Activated B cell treated with CpG ODN at 0.5 μM for 24 hours (primary cell): Measurements from ENCODE around the gene PCSK5. TPM values are rescaled to one million over a fixed set of nuclear protein-coding genes. Genes with fewer than 3 reads are reported as not detected.

Source experiments
- ATAC-seq: fragments of 200-7000 bp; cut with Tn5 transposase; one replicate; pipeline ENCODE4 v1.10.0; 2021; ENCODE audit warnings: low read depth, mild to moderate bottlenecking, moderate library complexity
- CTCF ChIA-PET: fragments of 350-600 bp; sonication (Branson Sonifier 250); formaldehyde crosslinking; loops from one replicate; lab custom pipeline; 2021; ENCODE audit warnings: antibody characterized with exemption; lab: Charles Lee
- POLR2A ChIA-PET: fragments of 350-600 bp; sonication (Branson Sonifier 250); formaldehyde crosslinking; loops from one replicate; lab custom pipeline; 2021; ENCODE audit warnings: antibody characterized with exemption; lab: Charles Lee
- DNase-seq: peaks from one replicate; pipeline ENCODE4 v3.0.0; 2022
- H3K27ac Mint-ChIP-seq: one replicate; pipeline ENCODE4 v1.8.0; 2020; ENCODE audit warnings: mixed read lengths
- H3K27me3 Mint-ChIP-seq: one replicate; pipeline ENCODE4 v1.8.0; 2021; ENCODE audit warnings: mixed read lengths
- H3K36me3 Mint-ChIP-seq: one replicate; pipeline ENCODE4 v1.8.0; 2021; ENCODE audit warnings: low read depth, mixed read lengths
- H3K4me1 Mint-ChIP-seq: one replicate; pipeline ENCODE4 v1.8.0; 2021; ENCODE audit warnings: mixed read lengths
- H3K4me3 Mint-ChIP-seq: one replicate; pipeline ENCODE4 v1.8.0; 2020; ENCODE audit warnings: mild to moderate bottlenecking, mixed read lengths
- H3K9me3 Mint-ChIP-seq: one replicate; pipeline ENCODE4 v1.8.0; 2020; ENCODE audit warnings: mixed read lengths
- CTCF ChIP-seq: fragments of 200-600 bp; IDR thresholded peaks from one replicate; pipeline ENCODE4 v1.8.0; 2022; ENCODE audit warnings: antibody characterized with exemption, mild to moderate bottlenecking
- intact Hi-C: fragments of 100-400 bp; cut with micrococcal nuclease; formaldehyde crosslinking; loops from one replicate; pipeline ENCODE4 v1.15.1; 2024
- total RNA-seq: library from RNA; stranded (reverse); gene quantifications from 2 replicates; pipeline ENCODE4 v1.2.3, GENCODE V29; 2022

PCSK5 gene
- total RNA-seq, 1 donor from 2014 or later: not detected

GRCh38 chr9:76352026-76352620 lies 461.6 kb downstream of the PCSK5 start:
- no peaks in the 10 kb centered on the region for H3K9me3 Mint-ChIP-seq
- intact Hi-C loops: no loop called here
- no peak overlapping the region for H3K4me3 Mint-ChIP-seq
- H3K27ac Mint-ChIP-seq: no peak overlapping the region
- DNase-seq (no peak), ATAC-seq (no peak)
- no peaks in the 10 kb centered on the region for H3K4me1 Mint-ChIP-seq
- H3K27me3 Mint-ChIP-seq: no peaks in the 10 kb centered on the region
- no peak for TF ChIP-seq CTCF
- CTCF ChIA-PET: no interaction called here
- no peaks in the 10 kb centered on the region for H3K36me3 Mint-ChIP-seq
- POLR2A ChIA-PET: no interaction called here

- CTCF ChIA-PET: no interaction called here
- Mint-ChIP-seq H3K27me3 (no peaks in the 10 kb centered on the region), H3K4me3 (no peak overlapping the region), H3K9me3 (no peaks in the 10 kb centered on the region), H3K36me3 (no peaks in the 10 kb centered on the region), H3K4me1 (no peaks in the 10 kb centered on the region), H3K27ac (no peak overlapping the region)
- no peak for ATAC-seq
- POLR2A ChIA-PET: no interaction called here
- TF ChIP-seq CTCF: no peak
- no peak for DNase-seq
- intact Hi-C loops: no loop called here
Measured at GRCh38 chr9:76353280-76353679, 462.8 kb downstream of the PCSK5 start.

- intact Hi-C loops: no loop called here
- Mint-ChIP-seq H3K36me3 (no peaks in the 10 kb centered on the region), H3K27me3 (no peaks in the 10 kb centered on the region), H3K4me3 (no peak overlapping the region), H3K4me1 (no peaks in the 10 kb centered on the region), H3K9me3 (no peaks in the 10 kb centered on the region), H3K27ac (no peak overlapping the region)
- ChIA-PET CTCF (no interaction called here), POLR2A (no interaction called here)
- TF ChIP-seq CTCF: no peak
- ATAC-seq (no peak), DNase-seq (no peak)
Measured at GRCh38 chr9:76354221-76354620, 463.7 kb downstream of the PCSK5 start.

- ATAC-seq: no peak
- intact Hi-C loops: no loop called here
- H3K4me1 Mint-ChIP-seq: no peaks in the 10 kb centered on the region
- TF ChIP-seq CTCF: no peak
- H3K9me3 Mint-ChIP-seq: no peaks in the 10 kb centered on the region
- H3K4me3 Mint-ChIP-seq: no peak overlapping the region
- ChIA-PET POLR2A (no interaction called here), CTCF (no interaction called here)
- no peaks in the 10 kb centered on the region for H3K27me3 Mint-ChIP-seq
- no peaks in the 10 kb centered on the region for H3K36me3 Mint-ChIP-seq
- no peak overlapping the region for H3K27ac Mint-ChIP-seq
- no peak for DNase-seq
Measured at GRCh38 chr9:76355886-76356285, 465.4 kb downstream of the PCSK5 start.

- CTCF ChIA-PET: no interaction called here
- ATAC-seq (no peak), DNase-seq (no peak)
- TF ChIP-seq CTCF: no peak
- H3K4me1 Mint-ChIP-seq: no peaks in the 10 kb centered on the region
- H3K9me3 Mint-ChIP-seq: no peaks in the 10 kb centered on the region
- no peak overlapping the region for H3K27ac Mint-ChIP-seq
- POLR2A ChIA-PET: no interaction called here
- no peak overlapping the region for H3K4me3 Mint-ChIP-seq
- H3K36me3 Mint-ChIP-seq: no peaks in the 10 kb centered on the region
- H3K27me3 Mint-ChIP-seq: no peaks in the 10 kb centered on the region
- intact Hi-C loops: no loop called here
Measured at GRCh38 chr9:76357555-76357954, 467.1 kb downstream of the PCSK5 start.
